HepG2 (cell line): ENCODE data around the gene PTPRD. TPM values are rescaled to one million over a fixed set of nuclear protein-coding genes. Genes with fewer than 3 reads are reported as not detected.

Experiments used
- ATAC-seq: fragments of 200-7000 bp; cut with Tn5 transposase; 3 replicates; pipeline ENCODE4 v1.9.1; 2020; ENCODE audit warnings: mild to moderate bottlenecking, moderate library complexity
- BruUV-seq: library from RNA; stranded (reverse); fragments of 400-500 nt; replicated peaks from 2 replicates; lab custom pipeline; 2021; lab: Mats Ljungman, UMichigan
- CTCF ChIA-PET: fragments of 300-600 bp; formaldehyde crosslinking; extraction: SDS; loops from one replicate; lab custom pipeline; 2021; ENCODE audit warnings: low total read pairs, inconsistent platforms, low intra/inter-chr PET ratio; lab: Yijun Ruan, JAX
- POLR2A ChIA-PET: fragments of 350-600 bp; sonication (Branson Sonifier 250); formaldehyde crosslinking; loops from one replicate; lab custom pipeline; 2020; ENCODE audit warnings: antibody characterized with exemption, inconsistent platforms; lab: Yijun Ruan, JAX
- DNase-seq: peaks from one replicate; pipeline ENCODE4 v3.0.0-alpha.2; 2015; ENCODE audit warnings: low spot score
- FAIRE-seq: peaks from 3 replicates; lab custom pipeline; 2011; peaks lifted over from hg19 to GRCh38; lab: Jason Lieb, UNC
- H2AFZ ChIP-seq: one replicate; pipeline ENCODE4 v1.6.1; 2011; ENCODE audit warnings: low read length, inconsistent platforms
- H3K27ac ChIP-seq: fragments of 300-600 bp; 3 replicates; pipeline ENCODE4 v1.8.0; 2011; ENCODE audit warnings: mixed run types, mild to moderate bottlenecking, mixed read lengths, low read length, inconsistent platforms; ENCODE audit not compliant: insufficient read depth; ENCODE audit errors: extremely low read length
- H3K27me3 ChIP-seq, 2 experiments: fragments of 200-600 bp in 1 of 2; 2 replicates in 1 of 2; 3 replicates in 1 of 2; pipeline versions ENCODE4 v1.6.0 to v1.8.0; 2011; ENCODE audit warnings: low read length in 2 of 2, mild to moderate bottlenecking in 2 of 2, moderate library complexity in 2 of 2, inconsistent platforms in 1 of 2; ENCODE audit not compliant: insufficient read depth in 2 of 2, control insufficient read depth in 1 of 2
- H3K36me3 ChIP-seq, 2 experiments: fragments of 200-600 bp in 1 of 2; replicated peaks in 1 of 2; 2 replicates in 1 of 2; 3 replicates in 1 of 2; pipeline versions ENCODE4 v1.5.1 to v1.8.0; 2011; ENCODE audit warnings: low read length in 2 of 2, inconsistent platforms in 1 of 2; ENCODE audit not compliant: insufficient read depth in 2 of 2, control insufficient read depth in 1 of 2
- H3K4me1 ChIP-seq: 2 replicates; pipeline ENCODE4 v1.5.1; 2012; ENCODE audit warnings: low read length, inconsistent platforms; ENCODE audit not compliant: insufficient read depth
- H3K4me2 ChIP-seq: 2 replicates; pipeline ENCODE4 v1.6.0; 2011; ENCODE audit warnings: low read depth, low read length, inconsistent platforms
- H3K4me3 ChIP-seq, 3 experiments: fragments of 200-600 bp in 1 of 3; sonication (generic), shearing (Covaris generic) in 1 of 3; replicated peaks in 1 of 3; 2 replicates each; pipeline ENCODE4 v1.5.1; 2011 to 2016; ENCODE audit warnings: low read length in 3 of 3, inconsistent platforms in 2 of 3, low read depth in 2 of 3, mild to moderate bottlenecking in 2 of 3, control low read depth in 1 of 3, mixed read lengths in 1 of 3; ENCODE audit not compliant: insufficient read depth in 1 of 3
- H3K79me2 ChIP-seq: one replicate; pipeline ENCODE4 v1.6.1; 2011; ENCODE audit warnings: low read length, inconsistent platforms; ENCODE audit not compliant: insufficient read depth
- H3K9ac ChIP-seq: 2 replicates; pipeline ENCODE4 v1.6.0; 2011; ENCODE audit warnings: mild to moderate bottlenecking, low read depth, low read length, inconsistent platforms; ENCODE audit not compliant: insufficient read depth
- H3K9me3 ChIP-seq: 2 replicates; pipeline ENCODE4 v1.5.1; 2012; ENCODE audit warnings: mild to moderate bottlenecking, low read length
- H4K20me1 ChIP-seq: 2 replicates; pipeline ENCODE4 v1.6.0; 2011; ENCODE audit warnings: inconsistent platforms, mild to moderate bottlenecking, low read length, moderate library complexity; ENCODE audit not compliant: insufficient read depth
- GABPB1 ChIP-seq: IDR thresholded peaks from 2 replicates; pipeline ENCODE4 v1.6.1; 2016; ENCODE audit warnings: mild to moderate bottlenecking, missing genetic modification reagents, moderate library complexity, missing compliant biosample characterization
- RAD21 ChIP-seq: fragments of 450-650 bp; formaldehyde crosslinking; IDR thresholded peaks from 2 replicates; pipeline ENCODE4 v1.5.0; 2020; ENCODE audit warnings: mild to moderate bottlenecking
- SMC3 ChIP-seq: IDR thresholded peaks from 2 replicates; pipeline ENCODE4 v1.6.1; 2011; ENCODE audit warnings: low read length, improper control_type of control experiment
- STAG1 ChIP-seq: sonication (generic); formaldehyde crosslinking; IDR thresholded peaks from 2 replicates; pipeline ENCODE4 v1.4.0; 2020; ENCODE audit warnings: missing genetic modification reagents
- WGBS: methylation state at CpG from one replicate; pipeline ENCODE4 v1.1.6; 2017; ENCODE audit warnings: low lambda C conversion rate; 5-methylcytosine and 5-hydroxymethylcytosine counted together
- in situ Hi-C: cut with HindIII; loops from 2 replicates; pipeline ENCODE4 v1.10.0; 2017; ENCODE audit warnings: low pct_unique_long_range_greater_than_20kb; ENCODE audit not compliant: extremely low pct_ligation_motif_present
- intact Hi-C: fragments of 100-400 bp; cut with micrococcal nuclease; formaldehyde crosslinking; loops from one replicate; pipeline ENCODE4 v1.10.0; 2022; ENCODE audit not compliant: unreplicated experiment
- polyA plus RNA-seq, 8 experiments: library from polyadenylated mRNA; depleted of rRNA in 3 of 8; stranded (reverse) in 7 of 8; unstranded in 1 of 8; fragments of >200 nt; fragmentation: Illumina TruSeq in 4 of 8; extraction: Trizol in 4 of 8; gene quantifications; 2 replicates each; pipeline versions ENCODE4 v1.2.1 to v1.2.3, GENCODE V29; 2011 to 2016; ENCODE audit warnings: low read depth in 4 of 8, missing spikeins in 1 of 8, mixed read lengths in 1 of 8; ENCODE audit not compliant: insufficient read depth in 1 of 8
- total RNA-seq, 5 experiments: library from RNA; depleted of rRNA; stranded (reverse); fragments of >200 nt; fragmentation: Illumina TruSeq; extraction: Trizol; gene quantifications; 2 replicates each; pipeline ENCODE4 v1.2.3, GENCODE V29; 2016; ENCODE audit warnings: low read depth in 1 of 5
- TF ChIP-seq, protein P1 (sequence below): sonication (generic); formaldehyde crosslinking; IDR thresholded peaks from 2 replicates; pipeline ENCODE4 v1.5.0; 2020; ENCODE audit warnings: mild to moderate bottlenecking, missing genetic modification reagents, moderate library complexity

PTPRD gene
- total and polyA plus RNA-seq, 2 of the 13 experiments (the other 11 are each of a cell fraction or from before 2014, with no cell fraction given), result 0.05 TPM; not detected in 1

- Histone ChIP-seq H4K20me1 (no peaks in the 10 kb centered on the region), H3K4me2 (no peak overlapping the region), H3K9ac (no peak overlapping the region), H3K79me2 (no peaks in the 10 kb centered on the region), H3K9me3 (no peaks in the 10 kb centered on the region), H3K4me3 (no peak overlapping the region), H2AFZ (peak overlapping the region; percentile 54), H3K27ac (no peak overlapping the region), H3K36me3 (no peaks in the 10 kb centered on the region), H3K4me1 (no peaks in the 10 kb centered on the region), H3K27me3 (no peaks in the 10 kb centered on the region)
- peak; percentile 90 for ATAC-seq
- DNase-seq, result peak; percentile 5
- ChIA-PET POLR2A (no interaction called here), CTCF (interaction anchor here (1.3 to 1.7 kb wide), 2 partner anchors 209 to 223 kb away, joined by 4 to 10 read pairs; no protein-coding TSS in a partner anchor)
- in situ Hi-C loops, result loop anchor here (10.0 kb wide), 1 partner anchor 214 kb away; no protein-coding TSS in a partner anchor
- no TSS peak for BruUV-seq
- WGBS, result 0% methylated on average over 7 of the region's 8 CpGs
- TF ChIP-seq STAG1 (peak; percentile 75), RAD21 (CRISPR knock-in tag) (0 out of 2 replicates have a peak, but pooled peaks have one; percentile 14), SMC3 (peak; percentile 61; the same call in 1 of the 2 replicates), GABPB1 (CRISPR knock-in tag) (no peak)
- TF ChIP-seq, protein P1, sequence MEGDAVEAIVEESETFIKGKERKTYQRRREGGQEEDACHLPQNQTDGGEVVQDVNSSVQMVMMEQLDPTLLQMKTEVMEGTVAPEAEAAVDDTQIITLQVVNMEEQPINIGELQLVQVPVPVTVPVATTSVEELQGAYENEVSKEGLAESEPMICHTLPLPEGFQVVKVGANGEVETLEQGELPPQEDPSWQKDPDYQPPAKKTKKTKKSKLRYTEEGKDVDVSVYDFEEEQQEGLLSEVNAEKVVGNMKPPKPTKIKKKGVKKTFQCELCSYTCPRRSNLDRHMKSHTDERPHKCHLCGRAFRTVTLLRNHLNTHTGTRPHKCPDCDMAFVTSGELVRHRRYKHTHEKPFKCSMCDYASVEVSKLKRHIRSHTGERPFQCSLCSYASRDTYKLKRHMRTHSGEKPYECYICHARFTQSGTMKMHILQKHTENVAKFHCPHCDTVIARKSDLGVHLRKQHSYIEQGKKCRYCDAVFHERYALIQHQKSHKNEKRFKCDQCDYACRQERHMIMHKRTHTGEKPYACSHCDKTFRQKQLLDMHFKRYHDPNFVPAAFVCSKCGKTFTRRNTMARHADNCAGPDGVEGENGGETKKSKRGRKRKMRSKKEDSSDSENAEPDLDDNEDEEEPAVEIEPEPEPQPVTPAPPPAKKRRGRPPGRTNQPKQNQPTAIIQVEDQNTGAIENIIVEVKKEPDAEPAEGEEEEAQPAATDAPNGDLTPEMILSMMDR (CRISPR knock-in tag), result peak; percentile 67
- intact Hi-C loops, result loop anchor here (1.0 kb wide), 1 partner anchor 209 kb away; no protein-coding TSS in a partner anchor
- FAIRE-seq, result peak; percentile 64
These were observed 344.0 kb downstream of the PTPRD start for GRCh38 chr9:10268531-10269485.
